Prostate gland (tissue), 2 donors: Measurements from ENCODE around the gene LTC4S. TPM values are rescaled to one million over a fixed set of nuclear protein-coding genes. Genes with fewer than 3 reads are reported as not detected.

Experiments used
- DNase-seq: peaks from one replicate; pipeline ENCODE4 v3.0.0-alpha.2; 2019; ENCODE audit warnings: low spot score
- H3K27ac ChIP-seq, 2 donors: fragments of 200-600 bp; sonication (generic); 2 replicates each; pipeline ENCODE4 v1.5.1; 2017 to 2019
- H3K27me3 ChIP-seq: fragments of 200-600 bp; sonication (generic); replicated peaks from 2 replicates; pipeline ENCODE4 v1.5.1; 2019; ENCODE audit not compliant: insufficient read depth
- H3K36me3 ChIP-seq, 2 donors: fragments of 200-600 bp; sonication (generic); 1 replicate in 1 of 2; 2 replicates in 1 of 2; pipeline versions ENCODE4 v1.5.1 to v1.8.1; 2017 to 2019
- H3K4me1 ChIP-seq: fragments of 200-600 bp; sonication (generic); replicated peaks from 2 replicates; pipeline ENCODE4 v1.5.1; 2019
- H3K4me3 ChIP-seq, 2 donors: fragments of 200-600 bp; sonication (generic); 2 replicates each; pipeline ENCODE4 v1.5.1; 2017 to 2019
- H3K9me3 ChIP-seq: fragments of 200-600 bp; sonication (generic); 2 replicates; pipeline ENCODE4 v1.5.1; 2017
- CTCF ChIP-seq, 4 experiments: fragments of 200-600 bp in 2 of 4; fragments of 450-650 bp in 2 of 4; sonication (generic) in 2 of 4; IDR thresholded peaks; 1 replicate in 3 of 4; 2 replicates in 1 of 4; pipeline ENCODE4 v1.5.1; 2016 to 2019; ENCODE audit warnings: antibody characterized with exemption in 4 of 4, mild to moderate bottlenecking in 2 of 4, moderate library complexity in 2 of 4
- POLR2A ChIP-seq: fragments of 450-650 bp; IDR thresholded peaks from one replicate; pipeline ENCODE4 v1.6.1; 2016; ENCODE audit warnings: antibody characterized with exemption, mild to moderate bottlenecking
- POLR2AphosphoS5 ChIP-seq: sonication (generic); formaldehyde crosslinking; IDR thresholded peaks from one replicate; pipeline ENCODE4 v1.6.1; 2017; ENCODE audit warnings: antibody characterized with exemption
- WGBS: methylation state at CpG from one replicate; pipeline ENCODE4 v1.1.5; 2018; 5-methylcytosine and 5-hydroxymethylcytosine counted together
- intact Hi-C: fragments of 100-400 bp; cut with DNase I; formaldehyde crosslinking; loops from one replicate; pipeline ENCODE4 v1.14.2; 2022
- total RNA-seq, 2 donors: library from RNA; depleted of rRNA; stranded (reverse); fragments of >200 nt; gene quantifications; one replicate each; pipeline ENCODE4 v1.1.0, GENCODE V29; 2016

The LTC4S gene
- total RNA-seq, 2 donors from 2014 or later: 7.8 to 8.2 TPM

- no peaks in the 10 kb centered on the region for H3K9me3 ChIP-seq
- intact Hi-C loops: no loop called here
- no peak for DNase-seq
- peaks cover 26 to 33% of the 10 kb centered on the region in 2 donors for H3K36me3 ChIP-seq
- no peak overlapping the region for H3K4me3 ChIP-seq
- H3K27me3 ChIP-seq: no peaks in the 10 kb centered on the region
- WGBS: 83% methylated on average over 13 of the region's 13 CpGs
- H3K27ac ChIP-seq: no peak overlapping the region
- TF ChIP-seq CTCF (IDR thresholded peaks at IDR 0.05) (no peak), POLR2A (no peak), POLR2AphosphoS5 (no peak)
- peaks cover 20% of the 10 kb centered on the region for H3K4me1 ChIP-seq
These were observed 31.9 kb downstream of the LTC4S start for GRCh38 chr5:179825655-179826182.

DNA sequence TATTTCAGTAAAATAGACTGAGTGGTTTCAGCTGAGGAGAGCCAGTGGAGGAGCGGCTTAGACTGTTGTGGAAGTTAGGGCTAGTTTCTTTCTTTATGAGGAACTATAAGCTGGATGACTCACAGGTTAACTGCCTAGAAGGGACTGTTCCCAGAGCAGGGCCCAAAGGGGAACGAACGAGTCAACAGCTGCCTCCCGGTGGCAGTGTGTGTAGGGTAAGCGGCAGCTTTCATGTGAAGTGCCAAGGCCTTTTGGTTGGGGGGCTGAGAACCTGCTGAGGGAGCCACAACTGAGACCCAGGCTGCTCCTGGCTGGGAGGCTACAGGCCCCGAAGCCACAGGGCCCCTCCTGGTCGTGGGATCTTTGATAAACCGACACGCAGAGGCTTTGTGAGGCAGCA lies 33.9 kb downstream of the LTC4S start:
- Histone ChIP-seq H3K27me3 (no peaks in the 10 kb centered on the region), H3K36me3 (peaks cover 27 to 50% of the 10 kb centered on the region in 2 donors), H3K9me3 (no peaks in the 10 kb centered on the region), H3K4me1 (peaks cover 20% of the 10 kb centered on the region), H3K27ac (peak overlapping the region in 1 of 2 donors; percentile 55), H3K4me3 (no peak overlapping the region)
- WGBS: 40% methylated on average over 9 of the region's 9 CpGs
- DNase-seq: peak; percentile 38
- TF ChIP-seq POLR2AphosphoS5: no peak
- TF ChIP-seq POLR2A: no peak
- no peak for TF ChIP-seq CTCF (IDR thresholded peaks at IDR 0.05)
- intact Hi-C loops: no loop called here

- H3K27me3 ChIP-seq: no peaks in the 10 kb centered on the region
- intact Hi-C loops: no loop called here
These were observed 35.1 kb downstream of the LTC4S start for GRCh38 chr5:179828756-179829421.

GRCh38 chr5:179829732-179830435 lies 36.1 kb downstream of the LTC4S start:
- Histone ChIP-seq H3K4me1 (peaks cover 3% of the 10 kb centered on the region), H3K9me3 (no peaks in the 10 kb centered on the region), H3K4me3 (no peak overlapping the region), H3K36me3 (peaks cover 24 to 41% of the 10 kb centered on the region in 2 donors), H3K27ac (peak overlapping the region in 1 of 2 donors; percentile 14), H3K27me3 (no peaks in the 10 kb centered on the region)
- intact Hi-C loops: no loop called here
- TF ChIP-seq POLR2A (no peak), CTCF (IDR thresholded peaks at IDR 0.05) (no peak), POLR2AphosphoS5 (peak; percentile 27)
- no peak for DNase-seq
- WGBS: 76% methylated on average over 7 of the region's 7 CpGs

More at GRCh38 chr5:179828756-179829421, 35.1 kb downstream of the LTC4S start:
- no peak for TF ChIP-seq CTCF (IDR thresholded peaks at IDR 0.05)
- no peak for TF ChIP-seq POLR2AphosphoS5
- TF ChIP-seq POLR2A: no peak
- WGBS: 94% methylated on average over 3 of the region's 3 CpGs
- peak overlapping the region in 1 of 2 donors; percentile 14 for H3K27ac ChIP-seq
- no peak overlapping the region for H3K4me3 ChIP-seq
- H3K36me3 ChIP-seq: peaks cover 34 to 50% of the 10 kb centered on the region in 2 donors
- peaks cover 11% of the 10 kb centered on the region for H3K4me1 ChIP-seq
- no peaks in the 10 kb centered on the region for H3K9me3 ChIP-seq
- DNase-seq: no peak
